ENCODE results near the gene LRP1.

LRP1 gene

GRCh38 chr12:57175428-57176138 is 47.3 kb downstream of the LRP1 start:
- no peak for DNase-seq (ENCODE audit: low spot score)

GRCh38 chr12:57176139-57176477 is 47.8 kb downstream of the LRP1 start:
- DNase-seq (ENCODE audit: low spot score), result no peak

GRCh38 chr12:57176846-57177245 is 48.6 kb downstream of the LRP1 start:
- no peak for DNase-seq (ENCODE audit: low spot score)

- no peak for DNase-seq (ENCODE audit: low spot score)
Observed at GRCh38 chr12:57177354-57177753, 49.1 kb downstream of the LRP1 start.

- DNase-seq (ENCODE audit: low spot score), result no peak
Observed at GRCh38 chr12:57178213-57178612, 49.9 kb downstream of the LRP1 start.

- no peak for DNase-seq (ENCODE audit: low spot score)
Observed at GRCh38 chr12:57179331-57180086, 51.2 kb downstream of the LRP1 start.

GRCh38 chr12:57180321-57180989 is 52.2 kb downstream of the LRP1 start:
- no peak for DNase-seq (ENCODE audit: low spot score)

GRCh38 chr12:57181072-57181471 is 52.8 kb downstream of the LRP1 start:
- no peak for DNase-seq (ENCODE audit: low spot score)

- DNase-seq (ENCODE audit: low spot score), result no peak
Observed at GRCh38 chr12:57181561-57182155, 53.4 kb downstream of the LRP1 start.

- peak; percentile 84 for DNase-seq (ENCODE audit: low spot score)
Observed at GRCh38 chr12:57182918-57183575, 54.8 kb downstream of the LRP1 start.

- no peak for DNase-seq (ENCODE audit: low spot score)
Observed at GRCh38 chr12:57183939-57184725, 55.8 kb downstream of the LRP1 start.

GRCh38 chr12:57185403-57185802 is 57.1 kb downstream of the LRP1 start:
- DNase-seq (ENCODE audit: low spot score), result no peak

- no peak for DNase-seq (ENCODE audit: low spot score)
Observed at GRCh38 chr12:57185906-57186508, 57.7 kb downstream of the LRP1 start.

- DNase-seq (ENCODE audit: low spot score), result no peak
Observed at GRCh38 chr12:57187222-57188089, 59.2 kb downstream of the LRP1 start.

- DNase-seq (ENCODE audit: low spot score), result no peak
Observed at GRCh38 chr12:57188090-57188425, 59.8 kb downstream of the LRP1 start.

- no peak for DNase-seq (ENCODE audit: low spot score)
Observed at GRCh38 chr12:57190037-57190436, 61.8 kb downstream of the LRP1 start.

GRCh38 chr12:57190821-57191220 is 62.5 kb downstream of the LRP1 start:
- DNase-seq (ENCODE audit: low spot score), result no peak

GRCh38 chr12:57191410-57191809 is 63.1 kb downstream of the LRP1 start:
- no peak for DNase-seq (ENCODE audit: low spot score)

- no peak for DNase-seq (ENCODE audit: low spot score)
Observed at GRCh38 chr12:57192920-57193319, 64.6 kb downstream of the LRP1 start.

- DNase-seq (ENCODE audit: low spot score), result no peak
Observed at GRCh38 chr12:57193706-57194245, 65.5 kb downstream of the LRP1 start.

Measured in left forelimb (tissue), 1 donor.